OCI-LY7 (cell line): ENCODE data around the gene AIP.

Source experiments
- EZH2phosphoT487 ChIP-seq: fragments of 200-600 bp; sonication (generic); IDR thresholded peaks from 2 replicates; pipeline ENCODE4 v1.6.1; 2018; ENCODE audit warnings: low read depth, borderline replicate concordance, mild to moderate bottlenecking, mixed run types, antibody characterized with exemption, low read length, moderate library complexity, mixed read lengths
- TF ChIP-seq, protein P1 (sequence below): fragments of 200-600 bp; sonication (generic); conservative IDR thresholded peaks from 2 replicates; pipeline ENCODE4 v1.5.1; 2014; ENCODE audit warnings: mild to moderate bottlenecking, antibody characterized with exemption, low read length, moderate library complexity, mixed read lengths

DNA sequence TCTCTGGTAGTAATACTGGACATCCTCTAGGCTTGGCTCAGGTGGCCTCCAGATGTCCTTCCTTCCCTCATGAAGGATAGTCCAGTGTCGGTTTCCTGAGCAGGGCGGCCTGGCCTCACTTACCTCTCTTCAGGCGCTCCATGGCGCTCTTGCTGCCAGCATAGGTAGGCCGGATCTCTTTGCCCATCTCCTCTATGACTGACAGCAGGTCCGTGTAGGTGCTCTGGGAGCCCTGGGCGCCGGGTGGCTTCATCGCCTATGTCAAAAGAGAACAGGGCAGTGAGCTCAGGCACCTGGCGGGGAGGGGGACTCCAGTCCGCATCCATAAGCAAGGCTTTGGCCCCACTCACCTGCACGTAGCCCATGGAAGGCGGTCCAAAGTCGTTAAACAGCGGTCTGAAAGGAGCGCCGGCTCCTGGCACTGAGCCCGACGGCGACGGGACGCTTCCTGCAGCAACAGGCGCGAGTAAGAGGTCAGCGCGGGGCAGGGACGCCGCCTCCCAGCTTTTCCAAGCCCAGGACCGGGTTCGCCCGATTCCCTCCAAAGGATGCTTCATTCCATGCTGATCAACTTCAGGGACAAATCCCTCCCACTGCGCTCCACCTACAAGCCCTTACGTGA, 24.5 kb downstream of the AIP start:
- TF ChIP-seq, protein P1, sequence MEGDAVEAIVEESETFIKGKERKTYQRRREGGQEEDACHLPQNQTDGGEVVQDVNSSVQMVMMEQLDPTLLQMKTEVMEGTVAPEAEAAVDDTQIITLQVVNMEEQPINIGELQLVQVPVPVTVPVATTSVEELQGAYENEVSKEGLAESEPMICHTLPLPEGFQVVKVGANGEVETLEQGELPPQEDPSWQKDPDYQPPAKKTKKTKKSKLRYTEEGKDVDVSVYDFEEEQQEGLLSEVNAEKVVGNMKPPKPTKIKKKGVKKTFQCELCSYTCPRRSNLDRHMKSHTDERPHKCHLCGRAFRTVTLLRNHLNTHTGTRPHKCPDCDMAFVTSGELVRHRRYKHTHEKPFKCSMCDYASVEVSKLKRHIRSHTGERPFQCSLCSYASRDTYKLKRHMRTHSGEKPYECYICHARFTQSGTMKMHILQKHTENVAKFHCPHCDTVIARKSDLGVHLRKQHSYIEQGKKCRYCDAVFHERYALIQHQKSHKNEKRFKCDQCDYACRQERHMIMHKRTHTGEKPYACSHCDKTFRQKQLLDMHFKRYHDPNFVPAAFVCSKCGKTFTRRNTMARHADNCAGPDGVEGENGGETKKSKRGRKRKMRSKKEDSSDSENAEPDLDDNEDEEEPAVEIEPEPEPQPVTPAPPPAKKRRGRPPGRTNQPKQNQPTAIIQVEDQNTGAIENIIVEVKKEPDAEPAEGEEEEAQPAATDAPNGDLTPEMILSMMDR: no peak
- TF ChIP-seq EZH2phosphoT487: no peak
